ENCODE data around the gene ABCG8. TPM values are rescaled to one million over a fixed set of nuclear protein-coding genes. Genes with fewer than 3 reads are reported as not detected.

ABCG8 gene
- polyA plus RNA-seq, 5 donors = 0.41 to 0.70 (median 0.59) TPM

DNA sequence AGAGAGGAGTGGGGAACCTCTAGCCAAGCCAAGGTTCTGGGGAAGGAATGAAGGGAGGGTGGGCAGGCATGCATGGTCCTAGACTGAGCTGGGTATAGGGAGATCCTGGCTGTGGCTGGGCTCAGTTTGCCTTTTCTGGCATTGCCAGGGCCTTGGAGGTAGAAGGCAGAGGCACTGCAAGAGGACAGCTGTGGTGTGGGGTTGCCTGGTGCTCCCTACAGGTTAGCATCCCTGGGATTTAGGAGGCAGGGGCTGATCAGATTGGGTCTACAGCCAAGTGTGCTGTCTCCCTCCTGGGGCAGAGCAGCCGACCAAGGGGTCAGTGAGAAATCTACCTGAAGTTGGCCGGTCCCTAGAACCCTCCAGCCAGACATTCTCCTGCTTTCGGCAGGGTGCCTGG is 15.9 kb downstream of the ABCG8 start:
- no peak for DNase-seq

DNA sequence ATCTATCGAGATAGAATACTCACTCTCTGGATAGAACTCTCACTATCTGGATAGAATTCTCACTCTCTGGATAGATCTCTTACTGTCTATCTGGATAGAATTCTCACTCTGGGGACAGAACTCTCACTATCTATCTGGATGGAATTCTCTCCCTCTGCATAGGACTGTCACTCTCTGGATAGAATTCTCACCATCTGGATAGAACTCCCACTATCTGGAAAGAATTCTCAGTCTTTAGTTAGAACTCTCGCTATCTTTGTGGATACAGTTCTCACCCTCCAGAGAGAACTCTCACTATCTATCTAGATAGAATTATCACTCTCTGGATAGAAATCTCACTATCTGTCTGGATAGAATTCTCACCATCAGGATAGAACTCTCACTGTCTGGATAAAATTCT is 16.5 kb downstream of the ABCG8 start:
- DNase-seq = no peak

DNA sequence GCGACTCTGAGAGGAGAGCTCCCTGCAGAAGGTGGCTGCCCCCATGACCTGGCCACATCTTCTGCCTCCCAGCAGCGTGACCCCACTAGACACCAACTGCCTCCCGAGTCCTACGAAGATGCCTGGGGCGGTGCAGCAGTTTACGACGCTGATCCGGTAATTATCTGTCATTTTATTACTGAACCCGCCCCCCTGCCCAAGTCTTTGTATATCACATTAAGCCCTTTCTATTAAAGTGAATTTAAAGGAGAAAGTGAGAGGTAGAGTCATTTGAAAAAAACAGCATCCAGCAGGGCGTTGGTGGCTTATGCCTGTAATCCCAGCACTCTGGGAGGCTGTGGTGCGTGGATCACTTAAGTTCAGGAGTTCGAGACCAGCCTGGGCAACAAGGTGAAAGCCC is 33.4 kb downstream of the ABCG8 start:
- DNase-seq = no peak

DNA sequence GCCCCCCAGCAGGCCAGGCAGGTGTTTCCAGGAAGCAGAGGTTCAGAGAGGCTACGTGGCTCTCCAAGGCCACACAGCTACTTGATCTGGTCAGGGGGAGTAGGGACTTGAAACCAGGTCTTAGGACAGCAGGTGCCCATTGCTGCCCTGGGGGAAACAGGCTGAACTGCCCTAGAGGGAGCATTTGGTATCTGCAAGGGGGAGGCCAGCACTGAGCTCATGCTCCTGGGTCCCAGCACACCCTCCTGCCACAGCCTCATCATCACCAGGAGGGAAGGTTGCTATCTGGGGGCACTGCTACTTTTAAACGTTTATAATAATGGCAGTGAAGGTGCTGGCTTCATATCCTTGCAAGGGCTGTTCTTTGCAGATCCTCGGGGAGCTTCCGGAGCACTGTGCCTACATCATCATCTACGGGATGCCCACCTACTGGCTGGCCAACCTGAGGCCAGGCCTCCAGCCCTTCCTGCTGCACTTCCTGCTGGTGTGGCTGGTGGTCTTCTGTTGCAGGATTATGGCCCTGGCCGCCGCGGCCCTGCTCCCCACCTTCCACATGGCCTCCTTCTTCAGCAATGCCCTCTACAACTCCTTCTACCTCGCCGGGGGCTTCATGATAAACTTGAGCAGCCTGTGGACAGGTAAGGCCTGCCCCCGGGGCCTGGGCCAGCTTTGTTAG is 36.1 kb downstream of the ABCG8 start:
- no peak for DNase-seq

DNA sequence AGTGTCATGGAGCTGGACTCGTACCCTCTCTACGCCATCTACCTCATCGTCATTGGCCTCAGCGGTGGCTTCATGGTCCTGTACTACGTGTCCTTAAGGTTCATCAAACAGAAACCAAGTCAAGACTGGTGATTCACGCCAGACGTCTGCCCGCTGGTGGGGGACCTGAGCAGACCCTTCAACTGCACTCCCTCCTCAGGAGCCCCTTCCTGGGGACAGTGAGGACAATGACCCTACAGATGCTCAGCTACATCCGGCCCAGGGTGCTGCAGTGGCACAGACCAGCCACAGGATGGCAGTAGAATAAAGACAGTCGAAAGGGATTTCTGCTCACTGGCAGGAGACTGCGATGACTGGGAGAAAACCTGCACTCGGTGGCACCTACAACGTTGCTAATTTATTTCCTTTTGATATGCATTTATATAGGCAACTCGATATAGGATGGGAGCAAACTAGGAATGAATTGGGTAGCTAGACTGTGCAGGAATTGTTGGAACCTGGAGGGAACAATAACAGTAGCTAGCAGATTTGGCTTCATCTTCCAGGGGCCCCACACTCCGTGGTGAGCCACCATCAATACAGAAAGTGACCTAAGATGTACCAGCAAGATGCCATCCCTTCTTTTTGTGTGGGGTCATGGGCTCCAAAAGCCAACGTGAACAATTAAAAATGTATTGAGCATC is 39.2 kb downstream of the ABCG8 start:
- peak; percentile 41 to 54 for DNase-seq

DNA sequence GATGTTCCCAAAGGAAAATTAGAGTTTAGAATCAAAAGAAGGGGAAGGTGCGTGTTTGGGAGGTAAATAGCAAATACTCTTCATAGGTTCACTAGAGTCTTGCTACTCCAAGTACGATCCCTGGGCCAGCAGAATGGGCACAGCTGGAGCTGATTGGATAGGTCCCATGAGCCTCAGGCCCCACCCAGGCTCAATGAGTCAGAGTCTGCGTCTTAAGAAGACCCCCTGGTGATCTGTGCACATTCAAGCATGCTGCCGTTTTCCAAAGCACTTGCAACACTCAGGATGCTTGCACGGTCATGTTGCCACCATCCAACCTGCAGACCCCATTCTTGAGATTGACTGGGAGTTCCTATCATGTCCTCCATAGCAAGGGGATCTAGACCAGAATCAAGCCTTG is 40.5 kb downstream of the ABCG8 start:
- DNase-seq = no peak

DNA sequence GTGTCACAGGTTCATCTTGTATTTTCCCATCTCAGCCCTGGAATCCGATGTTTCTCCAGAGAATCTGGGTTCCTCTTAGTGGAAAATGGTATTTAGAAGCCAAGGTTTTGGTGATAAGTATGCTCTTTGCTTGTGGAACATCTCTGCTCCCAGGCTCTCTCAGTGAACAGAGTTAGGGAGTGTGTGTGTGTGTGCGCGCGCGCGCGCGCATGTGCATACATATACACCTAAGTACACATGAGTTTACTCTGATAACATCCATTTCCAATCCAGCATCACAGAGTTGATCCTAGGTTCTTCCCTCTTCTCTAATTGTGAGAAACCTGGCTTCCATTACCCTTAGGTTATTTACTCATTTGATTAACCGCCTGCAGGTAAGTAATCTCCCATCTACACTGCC is 41.7 kb downstream of the ABCG8 start:
- DNase-seq = no peak

DNA sequence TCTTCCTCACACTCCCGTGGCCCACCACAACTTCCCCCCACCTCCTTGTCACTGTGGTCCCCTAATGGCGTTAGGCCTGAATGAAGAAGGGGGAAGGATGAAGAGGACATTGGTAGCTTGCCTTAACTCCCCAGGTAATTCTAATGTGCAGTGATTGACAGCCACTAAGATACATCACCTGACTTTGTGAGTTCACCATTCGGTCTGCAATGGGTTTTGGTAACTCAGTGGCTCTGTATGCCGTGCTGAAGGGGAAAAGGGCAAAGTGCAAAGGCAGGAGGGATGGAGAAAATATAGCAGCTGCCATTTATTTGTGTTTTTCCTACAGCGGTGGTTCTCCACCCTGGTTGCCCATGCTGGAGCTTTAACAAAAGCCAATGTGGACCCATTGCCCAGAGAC is 42.2 kb downstream of the ABCG8 start:
- no peak for DNase-seq

DNA sequence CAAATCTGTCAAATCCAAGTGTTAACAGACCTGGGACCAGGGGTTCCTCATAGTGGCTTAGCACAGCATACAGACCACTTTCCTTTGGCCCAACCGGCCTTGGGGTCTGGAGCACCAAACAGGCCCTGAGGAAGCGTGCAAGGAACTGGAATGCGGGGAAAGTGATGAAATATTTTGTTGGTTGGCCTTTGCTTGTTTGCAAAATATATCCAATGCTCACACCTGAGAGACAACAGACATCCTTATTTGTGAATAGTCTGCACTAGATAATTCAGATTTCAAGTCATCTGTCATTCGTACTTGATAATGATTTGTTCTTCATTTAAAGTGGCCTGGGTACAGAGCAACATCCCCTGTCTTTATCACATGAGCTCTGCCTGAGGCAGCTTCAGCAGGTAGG is 43.5 kb downstream of the ABCG8 start:
- no peak for DNase-seq

DNA sequence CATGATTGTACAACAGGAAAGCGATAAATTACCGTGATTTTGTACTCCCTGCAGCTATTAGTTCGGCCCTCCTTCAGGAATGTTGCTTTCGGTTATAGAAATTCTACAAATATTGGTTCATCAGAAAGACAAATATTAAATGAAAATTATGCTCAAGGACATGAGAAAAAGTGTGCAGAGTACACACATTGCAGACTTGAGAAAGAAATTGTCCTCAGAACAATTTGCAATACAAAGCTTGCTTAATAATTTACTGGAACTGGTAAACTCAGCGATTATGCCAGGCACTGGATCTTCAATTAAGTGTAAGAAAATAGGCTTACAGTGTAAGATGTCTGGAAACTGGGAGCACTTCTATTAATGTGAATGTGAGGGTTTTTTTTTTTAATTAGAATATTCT is 45.9 kb downstream of the ABCG8 start:
- DNase-seq = no peak

DNA sequence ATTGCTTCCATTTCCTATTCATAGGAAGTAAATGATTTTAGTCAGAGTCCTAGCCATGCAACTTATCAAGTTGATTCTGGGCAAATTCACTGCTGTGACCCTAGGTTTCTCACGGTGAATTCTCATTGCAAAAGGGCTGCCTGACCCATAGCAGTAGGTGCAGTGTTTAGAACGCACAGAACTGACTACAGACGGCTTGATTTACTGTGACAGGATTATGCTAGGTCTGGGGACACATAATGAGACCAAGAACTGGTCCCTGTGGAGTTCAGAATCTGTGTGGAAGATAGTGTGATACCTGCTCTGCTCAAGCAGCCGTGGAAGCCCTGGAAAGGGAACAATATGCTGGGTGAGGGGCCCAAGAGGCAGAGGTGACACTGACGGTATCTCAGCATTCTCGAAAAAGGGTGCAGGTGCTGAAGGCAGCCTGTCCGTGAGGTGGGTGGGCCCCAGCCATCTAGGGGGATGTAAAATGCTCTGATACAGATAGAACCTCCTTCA is 46.4 kb downstream of the ABCG8 start:
- no peak for DNase-seq

DNA sequence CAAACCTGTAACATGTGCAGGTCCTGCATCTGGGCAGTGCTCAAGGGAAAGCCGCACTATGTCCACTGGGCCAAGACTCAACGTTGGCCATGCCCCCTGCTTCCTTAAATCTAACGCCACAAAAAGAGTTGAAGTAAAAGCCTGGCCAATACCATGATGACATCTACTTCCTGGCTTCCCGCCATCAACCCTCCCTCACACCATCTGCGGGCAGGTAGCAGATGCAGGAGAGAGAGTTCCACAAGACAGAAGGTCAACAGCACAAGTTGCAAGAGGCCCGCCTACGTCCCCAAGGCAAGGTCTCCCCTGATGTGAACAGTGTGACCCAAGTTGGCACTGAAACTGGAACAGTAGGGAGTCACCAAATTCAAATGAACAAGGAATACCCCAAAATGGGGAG is 48.4 kb downstream of the ABCG8 start:
- DNase-seq = no peak

DNA sequence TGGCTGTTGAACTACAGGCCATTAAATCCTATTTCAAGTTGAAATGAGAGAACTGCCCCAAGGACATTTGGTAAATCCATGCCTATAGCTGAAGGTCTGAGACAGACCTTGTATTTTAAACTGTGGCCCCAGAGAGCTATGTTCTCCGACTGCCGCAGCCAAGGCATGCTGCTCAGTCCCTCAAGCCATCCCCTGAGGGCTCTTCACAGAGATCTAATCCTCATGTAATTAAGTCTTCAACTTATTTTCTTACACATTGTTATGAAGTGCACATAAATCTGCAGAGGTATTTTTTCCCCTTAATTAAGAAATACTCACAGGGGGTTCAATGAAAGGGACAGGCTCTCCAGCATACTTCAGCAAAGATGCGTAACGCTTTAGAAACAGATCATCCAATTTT is 50.6 kb downstream of the ABCG8 start:
- DNase-seq = no peak

DNA sequence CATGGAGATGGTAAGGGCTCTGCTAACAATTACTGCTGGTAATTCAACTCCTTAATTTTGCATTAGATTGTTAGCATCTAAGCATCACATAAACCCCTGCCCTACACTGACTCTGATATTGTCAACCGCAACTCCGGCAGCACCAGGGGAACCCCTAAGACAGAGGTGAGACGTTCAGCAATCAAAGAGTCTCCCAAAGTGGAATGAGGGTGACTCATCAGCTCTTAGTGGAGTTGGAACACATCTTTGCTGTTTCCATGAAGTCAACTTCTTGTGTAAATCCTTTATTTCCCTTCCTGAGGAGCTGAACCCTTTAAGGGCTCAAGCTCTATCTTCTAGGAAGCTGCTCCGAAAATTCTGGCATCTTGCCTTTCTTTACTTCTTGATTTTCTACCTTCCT is 52.1 kb downstream of the ABCG8 start:
- DNase-seq = no peak

DNA sequence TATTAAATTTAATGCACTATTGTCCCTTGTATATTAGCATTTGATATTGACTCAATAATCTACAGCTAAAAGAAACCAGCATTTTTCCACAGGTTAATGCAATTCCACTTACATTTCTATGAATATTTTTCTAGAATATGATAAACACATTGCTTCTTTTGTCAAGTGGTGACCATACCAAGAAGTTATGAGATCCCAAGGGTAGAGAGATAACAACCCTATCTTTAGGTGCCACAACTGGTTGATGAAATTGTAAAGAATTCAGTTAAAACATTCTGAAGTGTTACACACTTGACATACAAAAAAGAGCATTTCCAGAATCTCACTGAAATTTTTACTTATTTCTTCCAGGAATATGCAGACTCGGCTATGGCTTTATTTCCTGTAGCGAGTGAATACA is 56.0 kb downstream of the ABCG8 start:
- no peak for DNase-seq

DNA sequence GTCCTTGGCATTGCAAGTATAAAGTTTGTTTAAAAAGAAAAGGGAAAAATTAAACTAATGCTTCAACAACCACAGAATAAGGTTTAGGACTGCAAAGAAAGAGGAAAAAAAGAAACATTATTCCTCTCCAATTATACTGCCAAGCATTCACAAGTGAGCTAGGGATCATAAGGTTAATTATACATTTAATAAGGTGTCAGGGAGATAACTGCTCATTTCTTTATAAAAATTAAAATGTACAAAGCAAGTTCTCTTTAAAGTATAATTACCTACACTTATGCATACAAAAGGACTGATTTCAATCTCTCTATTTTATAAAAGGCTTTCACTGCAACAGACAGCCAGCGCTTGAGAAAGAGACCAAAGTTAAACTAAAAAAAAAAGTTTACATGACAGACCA is 58.1 kb downstream of the ABCG8 start:
- no peak for DNase-seq

DNA sequence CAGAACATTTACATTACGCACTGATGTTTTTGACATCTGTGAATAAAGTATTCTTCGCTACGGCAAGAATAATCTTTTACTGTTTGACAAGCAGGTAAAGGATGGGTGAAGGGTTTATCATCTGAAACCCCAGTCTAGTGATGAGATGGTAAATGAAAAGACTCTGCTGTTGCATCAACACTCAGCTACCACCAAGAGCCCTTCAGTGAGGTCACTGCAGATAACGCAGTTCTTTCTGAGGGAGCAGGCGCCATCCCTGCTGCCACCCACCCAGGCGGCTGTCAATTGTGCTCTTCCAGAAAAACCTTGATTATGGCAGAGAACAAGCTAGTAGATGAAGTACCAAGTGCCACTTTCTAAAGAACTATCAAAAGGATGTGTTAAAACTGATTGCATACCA is 58.7 kb downstream of the ABCG8 start:
- no peak for DNase-seq

DNA sequence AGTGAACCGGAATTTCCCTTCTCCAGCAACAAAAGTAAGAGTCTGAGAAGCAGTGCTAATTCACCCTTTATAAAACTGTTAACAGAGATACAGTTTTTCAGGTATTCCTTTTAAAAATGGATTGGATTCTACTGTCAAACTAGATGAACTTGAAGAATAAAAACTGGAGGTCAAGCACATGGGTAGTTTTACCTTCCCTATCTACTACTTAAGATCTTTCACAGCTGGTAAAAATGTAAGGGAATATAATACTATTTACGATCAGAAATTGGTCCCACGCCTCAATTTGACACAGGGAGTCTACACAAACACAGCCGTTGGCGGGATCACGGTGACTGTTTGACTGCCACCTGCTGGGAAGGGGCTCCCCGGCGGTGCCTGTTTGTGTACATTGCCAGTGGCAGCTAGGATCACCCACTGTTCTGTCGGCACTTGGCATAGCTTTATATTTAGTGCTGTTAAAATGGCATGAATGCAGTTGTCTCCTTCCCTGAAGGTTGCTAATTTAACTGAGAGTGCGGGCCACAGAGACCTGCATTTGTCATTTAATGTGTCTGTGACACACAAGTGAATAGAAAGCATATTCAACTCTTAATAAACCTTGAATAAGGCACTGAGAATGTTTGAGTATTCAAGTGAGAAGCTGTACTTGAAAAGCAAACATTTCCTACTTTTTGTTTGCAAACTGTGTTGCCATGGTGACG is 59.5 kb downstream of the ABCG8 start:
- DNase-seq = peak; percentile 25 to 36

DNA sequence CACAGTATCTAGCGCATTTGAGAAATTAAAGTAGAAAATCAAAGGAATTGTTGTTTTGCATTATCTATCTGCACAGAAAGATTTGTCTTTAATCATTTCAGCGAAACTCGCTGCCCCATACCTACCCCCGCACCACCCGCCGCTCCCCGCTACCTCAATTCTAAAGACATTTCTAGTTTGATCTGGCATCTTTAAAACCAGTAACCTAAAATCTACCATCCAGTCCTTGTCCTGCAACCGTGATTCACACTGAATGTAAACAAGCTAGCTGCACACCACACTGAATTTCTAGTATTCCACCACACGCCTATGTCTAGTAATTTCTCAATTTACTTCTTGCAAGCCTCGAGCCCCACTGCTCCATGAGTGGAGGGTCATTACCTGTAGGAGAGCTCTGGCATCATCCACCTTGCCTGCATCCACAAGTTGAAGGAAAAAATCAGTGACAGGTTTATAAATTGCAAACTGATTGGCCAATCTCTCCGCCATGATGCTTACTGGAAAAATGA is 60.1 kb downstream of the ABCG8 start:
- DNase-seq = no peak

DNA sequence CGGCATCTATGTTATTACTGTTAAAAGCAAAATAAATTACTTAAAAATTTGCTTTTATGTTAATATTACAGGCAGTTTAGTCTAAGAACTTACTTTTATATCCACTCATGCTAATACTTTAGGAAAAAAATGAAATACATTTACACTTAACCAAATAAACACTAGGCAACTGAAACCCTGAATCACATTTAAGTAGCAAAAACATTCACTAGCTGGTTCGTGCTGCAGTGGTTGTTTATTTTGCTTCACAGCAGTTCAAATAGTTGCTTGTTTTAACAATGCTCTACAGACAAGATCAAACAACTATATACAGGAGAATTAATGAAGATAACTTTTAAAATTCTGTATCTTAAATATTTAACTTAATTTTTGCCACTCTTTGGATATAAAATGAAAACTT is 60.8 kb downstream of the ABCG8 start:
- no peak for DNase-seq

DNA sequence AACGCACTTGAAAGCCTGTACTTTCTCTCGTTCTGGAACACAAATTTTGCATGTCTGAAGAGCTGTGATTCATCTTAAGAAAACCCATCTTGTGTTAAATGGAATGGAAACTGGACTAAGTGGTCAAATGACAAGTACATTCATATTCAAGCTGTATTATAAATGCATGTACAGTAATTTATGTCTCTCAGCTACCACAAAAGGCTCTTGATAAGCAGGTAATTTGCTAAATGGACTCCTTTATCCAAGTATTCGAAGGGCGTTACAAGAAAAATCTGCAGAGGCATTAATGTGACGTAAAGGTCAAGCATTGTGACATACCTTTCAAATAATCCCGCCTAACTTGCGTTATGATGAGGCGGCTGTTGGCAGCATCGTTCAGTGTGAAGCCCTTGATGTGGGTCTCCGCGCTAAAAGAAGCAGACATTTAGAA is 66.6 kb downstream of the ABCG8 start:
- DNase-seq = no peak

DNA sequence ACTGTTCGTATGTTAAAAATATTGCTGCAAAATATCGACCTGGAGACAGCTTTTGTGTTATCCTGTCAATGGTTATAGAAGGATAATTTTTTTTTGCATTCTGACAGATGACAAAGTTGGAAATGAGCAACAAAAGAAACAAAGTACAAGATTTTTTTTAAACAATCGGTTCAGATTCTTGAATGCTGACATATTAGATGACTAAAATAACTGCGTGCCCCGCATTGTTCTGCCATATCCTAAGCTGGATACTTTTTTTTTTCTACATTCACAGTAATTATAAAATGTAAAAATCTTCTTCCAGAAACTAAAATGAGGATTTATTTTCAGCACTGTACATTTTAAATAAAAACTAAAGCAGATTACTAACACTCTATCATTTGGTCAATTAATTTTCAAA is 67.1 kb downstream of the ABCG8 start:
- DNase-seq = no peak

All from right lung (tissue), 5 donors.